ENCODE data around the gene RIC1. TPM values are rescaled to one million over a fixed set of nuclear protein-coding genes. Genes with fewer than 3 reads are reported as not detected.
"Not testable (repeated sequence)": the region's sequence is repeated elsewhere in the genome, so short reads cannot be mapped to it uniquely, and the experiment has no call there.

The RIC1 gene
- total and polyA plus RNA-seq, 9 of the 15 experiments (the other 6 are each of a cell fraction or from before 2014, with no cell fraction given) = 3.2 to 25.8 (median 15.0) TPM

DNA sequence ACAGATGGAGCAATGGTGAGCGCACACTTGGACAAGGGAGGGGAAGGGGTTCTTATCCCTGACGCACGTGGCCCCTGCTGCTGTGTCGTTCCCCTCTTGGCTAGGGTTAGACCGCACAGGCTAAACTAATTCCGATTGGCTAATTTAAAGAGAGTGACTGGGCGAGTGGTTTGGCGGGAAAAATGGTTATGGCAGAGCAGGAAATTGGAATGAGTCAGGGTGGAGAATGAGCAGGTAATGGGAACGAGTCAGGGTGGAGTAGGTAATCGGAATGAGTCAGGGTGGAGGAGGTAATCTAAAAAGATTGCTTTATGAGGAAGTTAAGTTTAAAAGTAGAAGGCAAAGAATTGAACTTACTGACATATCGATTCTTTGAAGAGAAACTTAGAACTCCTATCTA, 46.1 kb downstream of the RIC1 start (continued):
- TF ChIP-seq, protein P1, sequence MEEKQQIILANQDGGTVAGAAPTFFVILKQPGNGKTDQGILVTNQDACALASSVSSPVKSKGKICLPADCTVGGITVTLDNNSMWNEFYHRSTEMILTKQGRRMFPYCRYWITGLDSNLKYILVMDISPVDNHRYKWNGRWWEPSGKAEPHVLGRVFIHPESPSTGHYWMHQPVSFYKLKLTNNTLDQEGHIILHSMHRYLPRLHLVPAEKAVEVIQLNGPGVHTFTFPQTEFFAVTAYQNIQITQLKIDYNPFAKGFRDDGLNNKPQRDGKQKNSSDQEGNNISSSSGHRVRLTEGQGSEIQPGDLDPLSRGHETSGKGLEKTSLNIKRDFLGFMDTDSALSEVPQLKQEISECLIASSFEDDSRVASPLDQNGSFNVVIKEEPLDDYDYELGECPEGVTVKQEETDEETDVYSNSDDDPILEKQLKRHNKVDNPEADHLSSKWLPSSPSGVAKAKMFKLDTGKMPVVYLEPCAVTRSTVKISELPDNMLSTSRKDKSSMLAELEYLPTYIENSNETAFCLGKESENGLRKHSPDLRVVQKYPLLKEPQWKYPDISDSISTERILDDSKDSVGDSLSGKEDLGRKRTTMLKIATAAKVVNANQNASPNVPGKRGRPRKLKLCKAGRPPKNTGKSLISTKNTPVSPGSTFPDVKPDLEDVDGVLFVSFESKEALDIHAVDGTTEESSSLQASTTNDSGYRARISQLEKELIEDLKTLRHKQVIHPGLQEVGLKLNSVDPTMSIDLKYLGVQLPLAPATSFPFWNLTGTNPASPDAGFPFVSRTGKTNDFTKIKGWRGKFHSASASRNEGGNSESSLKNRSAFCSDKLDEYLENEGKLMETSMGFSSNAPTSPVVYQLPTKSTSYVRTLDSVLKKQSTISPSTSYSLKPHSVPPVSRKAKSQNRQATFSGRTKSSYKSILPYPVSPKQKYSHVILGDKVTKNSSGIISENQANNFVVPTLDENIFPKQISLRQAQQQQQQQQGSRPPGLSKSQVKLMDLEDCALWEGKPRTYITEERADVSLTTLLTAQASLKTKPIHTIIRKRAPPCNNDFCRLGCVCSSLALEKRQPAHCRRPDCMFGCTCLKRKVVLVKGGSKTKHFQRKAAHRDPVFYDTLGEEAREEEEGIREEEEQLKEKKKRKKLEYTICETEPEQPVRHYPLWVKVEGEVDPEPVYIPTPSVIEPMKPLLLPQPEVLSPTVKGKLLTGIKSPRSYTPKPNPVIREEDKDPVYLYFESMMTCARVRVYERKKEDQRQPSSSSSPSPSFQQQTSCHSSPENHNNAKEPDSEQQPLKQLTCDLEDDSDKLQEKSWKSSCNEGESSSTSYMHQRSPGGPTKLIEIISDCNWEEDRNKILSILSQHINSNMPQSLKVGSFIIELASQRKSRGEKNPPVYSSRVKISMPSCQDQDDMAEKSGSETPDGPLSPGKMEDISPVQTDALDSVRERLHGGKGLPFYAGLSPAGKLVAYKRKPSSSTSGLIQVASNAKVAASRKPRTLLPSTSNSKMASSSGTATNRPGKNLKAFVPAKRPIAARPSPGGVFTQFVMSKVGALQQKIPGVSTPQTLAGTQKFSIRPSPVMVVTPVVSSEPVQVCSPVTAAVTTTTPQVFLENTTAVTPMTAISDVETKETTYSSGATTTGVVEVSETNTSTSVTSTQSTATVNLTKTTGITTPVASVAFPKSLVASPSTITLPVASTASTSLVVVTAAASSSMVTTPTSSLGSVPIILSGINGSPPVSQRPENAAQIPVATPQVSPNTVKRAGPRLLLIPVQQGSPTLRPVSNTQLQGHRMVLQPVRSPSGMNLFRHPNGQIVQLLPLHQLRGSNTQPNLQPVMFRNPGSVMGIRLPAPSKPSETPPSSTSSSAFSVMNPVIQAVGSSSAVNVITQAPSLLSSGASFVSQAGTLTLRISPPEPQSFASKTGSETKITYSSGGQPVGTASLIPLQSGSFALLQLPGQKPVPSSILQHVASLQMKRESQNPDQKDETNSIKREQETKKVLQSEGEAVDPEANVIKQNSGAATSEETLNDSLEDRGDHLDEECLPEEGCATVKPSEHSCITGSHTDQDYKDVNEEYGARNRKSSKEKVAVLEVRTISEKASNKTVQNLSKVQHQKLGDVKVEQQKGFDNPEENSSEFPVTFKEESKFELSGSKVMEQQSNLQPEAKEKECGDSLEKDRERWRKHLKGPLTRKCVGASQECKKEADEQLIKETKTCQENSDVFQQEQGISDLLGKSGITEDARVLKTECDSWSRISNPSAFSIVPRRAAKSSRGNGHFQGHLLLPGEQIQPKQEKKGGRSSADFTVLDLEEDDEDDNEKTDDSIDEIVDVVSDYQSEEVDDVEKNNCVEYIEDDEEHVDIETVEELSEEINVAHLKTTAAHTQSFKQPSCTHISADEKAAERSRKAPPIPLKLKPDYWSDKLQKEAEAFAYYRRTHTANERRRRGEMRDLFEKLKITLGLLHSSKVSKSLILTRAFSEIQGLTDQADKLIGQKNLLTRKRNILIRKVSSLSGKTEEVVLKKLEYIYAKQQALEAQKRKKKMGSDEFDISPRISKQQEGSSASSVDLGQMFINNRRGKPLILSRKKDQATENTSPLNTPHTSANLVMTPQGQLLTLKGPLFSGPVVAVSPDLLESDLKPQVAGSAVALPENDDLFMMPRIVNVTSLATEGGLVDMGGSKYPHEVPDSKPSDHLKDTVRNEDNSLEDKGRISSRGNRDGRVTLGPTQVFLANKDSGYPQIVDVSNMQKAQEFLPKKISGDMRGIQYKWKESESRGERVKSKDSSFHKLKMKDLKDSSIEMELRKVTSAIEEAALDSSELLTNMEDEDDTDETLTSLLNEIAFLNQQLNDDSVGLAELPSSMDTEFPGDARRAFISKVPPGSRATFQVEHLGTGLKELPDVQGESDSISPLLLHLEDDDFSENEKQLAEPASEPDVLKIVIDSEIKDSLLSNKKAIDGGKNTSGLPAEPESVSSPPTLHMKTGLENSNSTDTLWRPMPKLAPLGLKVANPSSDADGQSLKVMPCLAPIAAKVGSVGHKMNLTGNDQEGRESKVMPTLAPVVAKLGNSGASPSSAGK (IDR thresholded peaks at IDR 0.05) = 0 out of 2 replicates have a peak, but pooled peaks have one; percentile 18
- TF ChIP-seq ATF3 (IDR thresholded peaks at IDR 0.05) (peak; percentile 49), EP400 (IDR thresholded peaks at IDR 0.05) (peak; percentile 30; the same call in 1 of the 2 replicates), FOXM1 (IDR thresholded peaks at IDR 0.05; ENCODE audit: low read depth) (peak; percentile 66; the same call in 1 of the 2 replicates), ARID1B (IDR thresholded peaks at IDR 0.05) (0 out of 2 replicates have a peak, but pooled peaks have one; percentile 24), ZBTB33 (CRISPR knock-in tag; IDR thresholded peaks at IDR 0.05) (peak; percentile 55; the same call in 1 of the 2 replicates)
- not testable (repeated sequence) for TF ChIP-seq ATF3 (CRISPR knock-in tag; conservative IDR thresholded peaks at IDR 0.05); FOXM1 (CRISPR knock-in tag; IDR thresholded peaks at IDR 0.05; ENCODE audit: low read depth)
- TF ChIP-seq, protein P2, sequence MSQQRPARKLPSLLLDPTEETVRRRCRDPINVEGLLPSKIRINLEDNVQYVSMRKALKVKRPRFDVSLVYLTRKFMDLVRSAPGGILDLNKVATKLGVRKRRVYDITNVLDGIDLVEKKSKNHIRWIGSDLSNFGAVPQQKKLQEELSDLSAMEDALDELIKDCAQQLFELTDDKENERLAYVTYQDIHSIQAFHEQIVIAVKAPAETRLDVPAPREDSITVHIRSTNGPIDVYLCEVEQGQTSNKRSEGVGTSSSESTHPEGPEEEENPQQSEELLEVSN (IDR thresholded peaks at IDR 0.05; ENCODE audit: borderline replicate concordance in 1 of 2, extremely low read depth in 1 of 2, insufficient read depth in 1 of 2, insufficient read length in 1 of 2, low read depth in 1 of 2, low read length in 1 of 2, poor library complexity in 1 of 2, severe bottlenecking in 1 of 2) = peak in 1 of 2 experiments; percentile 33
